ENCODE measurements around the gene TBC1D23.
"Not testable (repeated sequence)": the region's sequence is repeated elsewhere in the genome, so short reads cannot be mapped to it uniquely, and the experiment has no call there.

Gene TBC1D23

DNA sequence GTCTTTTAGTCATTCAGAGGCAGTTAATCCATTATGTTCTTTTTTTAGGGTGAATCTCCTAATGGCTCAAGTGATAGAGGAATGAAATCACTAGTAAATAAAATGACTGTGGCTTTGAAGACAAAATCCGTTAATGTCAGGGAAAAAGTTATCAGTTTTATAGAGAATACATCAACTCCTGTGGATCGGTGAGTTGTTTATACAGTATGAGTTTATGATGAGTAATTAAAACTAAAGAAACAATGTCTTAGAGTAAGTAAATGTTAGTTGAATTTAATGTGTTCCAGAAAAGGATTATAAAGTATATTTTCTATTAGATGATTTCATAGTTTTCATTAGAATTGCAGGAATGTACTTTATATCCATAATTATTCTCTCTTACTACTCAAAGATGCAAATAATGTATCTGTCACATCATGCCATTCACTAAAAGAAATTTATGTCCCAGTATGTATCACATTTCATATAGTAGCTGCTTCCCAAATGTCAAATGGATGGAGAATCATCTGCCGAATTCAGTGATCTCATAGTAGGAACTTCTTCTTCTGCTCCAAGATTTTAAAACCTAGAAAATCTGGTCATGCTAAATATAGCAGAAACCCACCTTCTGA lies 49.7 kb downstream of the TBC1D23 start:
- TF ChIP-seq, protein P1, sequence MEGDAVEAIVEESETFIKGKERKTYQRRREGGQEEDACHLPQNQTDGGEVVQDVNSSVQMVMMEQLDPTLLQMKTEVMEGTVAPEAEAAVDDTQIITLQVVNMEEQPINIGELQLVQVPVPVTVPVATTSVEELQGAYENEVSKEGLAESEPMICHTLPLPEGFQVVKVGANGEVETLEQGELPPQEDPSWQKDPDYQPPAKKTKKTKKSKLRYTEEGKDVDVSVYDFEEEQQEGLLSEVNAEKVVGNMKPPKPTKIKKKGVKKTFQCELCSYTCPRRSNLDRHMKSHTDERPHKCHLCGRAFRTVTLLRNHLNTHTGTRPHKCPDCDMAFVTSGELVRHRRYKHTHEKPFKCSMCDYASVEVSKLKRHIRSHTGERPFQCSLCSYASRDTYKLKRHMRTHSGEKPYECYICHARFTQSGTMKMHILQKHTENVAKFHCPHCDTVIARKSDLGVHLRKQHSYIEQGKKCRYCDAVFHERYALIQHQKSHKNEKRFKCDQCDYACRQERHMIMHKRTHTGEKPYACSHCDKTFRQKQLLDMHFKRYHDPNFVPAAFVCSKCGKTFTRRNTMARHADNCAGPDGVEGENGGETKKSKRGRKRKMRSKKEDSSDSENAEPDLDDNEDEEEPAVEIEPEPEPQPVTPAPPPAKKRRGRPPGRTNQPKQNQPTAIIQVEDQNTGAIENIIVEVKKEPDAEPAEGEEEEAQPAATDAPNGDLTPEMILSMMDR (IDR thresholded peaks at IDR 0.05; ENCODE audit: low read depth, low read length), result no peak
- DNase-seq (ENCODE audit: low read depth in 2 of 2), result no peak
- no peak overlapping the region for H3K4me3 ChIP-seq (replicated peaks in 1 of 2; ENCODE audit: low read depth in 2 of 2, low read length in 2 of 2)

DNA sequence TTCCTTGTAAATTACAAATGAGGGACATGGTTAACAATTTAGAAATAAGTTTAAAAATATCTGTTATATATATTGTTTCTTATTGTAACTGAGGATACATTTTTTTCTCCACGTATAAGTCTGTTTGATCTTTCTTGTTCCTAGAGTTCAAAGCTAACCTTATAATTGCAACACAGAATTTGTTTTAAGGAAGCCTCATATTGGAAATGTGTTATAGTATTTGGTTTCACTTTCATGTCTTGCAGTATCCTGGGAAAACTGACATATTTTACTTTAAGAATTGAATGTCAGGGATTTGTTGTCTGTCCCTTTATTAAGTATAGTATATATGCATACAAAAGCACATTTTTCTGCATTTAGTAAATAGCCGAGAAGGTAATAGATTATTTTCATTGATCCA lies 50.2 kb downstream of the TBC1D23 start:
- H3K4me3 ChIP-seq (replicated peaks in 1 of 2; ENCODE audit: low read depth in 2 of 2, low read length in 2 of 2), result no peak overlapping the region
- DNase-seq (ENCODE audit: low read depth in 2 of 2), result no peak
- TF ChIP-seq, protein P1 (IDR thresholded peaks at IDR 0.05; ENCODE audit: low read depth, low read length), result no peak

DNA sequence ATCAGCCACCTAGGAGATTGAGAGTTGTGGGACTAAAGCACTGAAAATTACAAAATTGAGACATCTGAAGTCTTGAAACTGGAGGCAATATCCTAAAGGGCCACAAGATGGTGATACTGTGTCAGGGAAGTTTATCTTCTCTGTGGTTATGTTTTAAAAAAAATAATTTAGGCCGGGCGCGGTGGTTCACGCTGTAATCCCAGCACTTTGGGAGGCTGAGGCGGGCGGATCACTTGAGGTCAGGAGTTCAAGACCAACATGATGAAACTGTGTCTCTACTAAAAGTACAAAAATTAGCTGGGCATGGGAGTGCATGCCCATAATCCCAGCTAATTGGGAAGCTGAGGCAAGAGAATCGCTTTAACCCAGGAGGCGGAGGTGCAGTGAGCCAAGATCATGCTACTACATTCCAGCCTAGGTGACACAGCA lies 55.9 kb downstream of the TBC1D23 start:
- no peak overlapping the region for H3K4me3 ChIP-seq (replicated peaks in 1 of 2; ENCODE audit: low read depth in 2 of 2, low read length in 2 of 2)
- TF ChIP-seq, protein P1 (IDR thresholded peaks at IDR 0.05; ENCODE audit: low read depth, low read length), result peak; percentile 64
- DNase-seq (ENCODE audit: low read depth in 2 of 2), result peak; percentile 80 to 85

DNA sequence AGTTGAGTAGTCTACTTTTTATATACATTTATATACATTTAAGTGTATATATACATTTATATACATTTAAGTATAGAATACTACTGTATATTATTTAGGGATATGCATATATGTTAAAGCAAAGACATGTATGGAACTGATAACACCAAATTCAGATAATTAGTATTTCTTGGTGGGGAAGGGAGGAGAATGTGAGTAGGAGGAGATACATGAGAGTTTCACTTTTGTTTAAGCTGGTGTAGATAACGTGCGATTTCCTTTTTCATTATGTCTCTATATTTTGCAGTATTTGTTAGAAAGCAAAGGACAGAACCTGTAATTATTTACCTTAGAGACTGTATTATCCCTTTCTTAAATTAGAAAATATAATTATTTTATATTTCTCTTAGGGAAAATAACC lies 57.1 kb downstream of the TBC1D23 start:
- no peak for DNase-seq (ENCODE audit: low read depth in 2 of 2)
- TF ChIP-seq, protein P1 (IDR thresholded peaks at IDR 0.05; ENCODE audit: low read depth, low read length), result no peak
- no peak overlapping the region for H3K4me3 ChIP-seq (replicated peaks in 1 of 2; ENCODE audit: low read depth in 2 of 2, low read length in 2 of 2)

DNA sequence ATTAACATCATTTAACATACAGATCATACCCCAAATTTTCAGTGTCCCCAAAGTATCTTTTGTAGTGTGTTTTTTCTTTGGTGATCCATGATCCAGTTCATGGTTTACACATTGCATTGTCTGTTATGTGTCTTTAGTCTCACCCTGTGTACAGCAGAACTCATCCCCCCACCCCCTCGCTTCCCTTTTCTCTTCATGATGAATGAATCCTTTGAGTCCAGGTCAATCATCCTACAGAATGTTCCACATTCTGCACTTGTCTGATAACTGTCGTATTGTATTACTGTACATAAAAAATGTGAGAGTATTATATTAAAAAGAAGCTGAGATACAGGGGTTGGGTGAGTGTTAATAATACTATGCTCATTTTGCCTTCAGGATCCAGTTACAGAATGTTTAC lies 59.2 kb downstream of the TBC1D23 start:
- no peak overlapping the region for H3K4me3 ChIP-seq (replicated peaks in 1 of 2; ENCODE audit: low read depth in 2 of 2, low read length in 2 of 2)
- TF ChIP-seq, protein P1 (IDR thresholded peaks at IDR 0.05; ENCODE audit: low read depth, low read length), result no peak
- DNase-seq (ENCODE audit: low read depth in 2 of 2), result no peak

DNA sequence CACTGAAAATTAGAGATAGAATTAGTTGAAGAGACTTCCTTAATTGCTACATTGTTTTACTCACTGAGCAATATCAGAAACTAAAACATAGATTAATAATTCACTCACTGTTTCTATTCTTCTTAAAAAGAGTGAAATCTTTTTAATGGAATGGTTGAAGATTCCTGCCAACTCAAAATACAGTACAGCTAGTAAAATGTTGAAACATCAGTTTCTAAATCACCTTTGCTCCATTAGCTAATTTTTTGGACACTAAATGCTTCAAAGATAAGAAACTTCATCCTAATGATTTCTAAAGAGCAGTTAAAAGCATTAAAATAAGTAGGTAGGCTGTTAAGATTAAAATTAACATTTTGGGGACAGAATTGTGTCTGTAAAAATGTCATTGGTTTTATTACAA lies 63.3 kb downstream of the TBC1D23 start:
- TF ChIP-seq, protein P1 (IDR thresholded peaks at IDR 0.05; ENCODE audit: low read depth, low read length), result no peak
- DNase-seq (ENCODE audit: low read depth in 2 of 2), result no peak
- H3K4me3 ChIP-seq (replicated peaks in 1 of 2; ENCODE audit: low read depth in 2 of 2, low read length in 2 of 2), result no peak overlapping the region

DNA sequence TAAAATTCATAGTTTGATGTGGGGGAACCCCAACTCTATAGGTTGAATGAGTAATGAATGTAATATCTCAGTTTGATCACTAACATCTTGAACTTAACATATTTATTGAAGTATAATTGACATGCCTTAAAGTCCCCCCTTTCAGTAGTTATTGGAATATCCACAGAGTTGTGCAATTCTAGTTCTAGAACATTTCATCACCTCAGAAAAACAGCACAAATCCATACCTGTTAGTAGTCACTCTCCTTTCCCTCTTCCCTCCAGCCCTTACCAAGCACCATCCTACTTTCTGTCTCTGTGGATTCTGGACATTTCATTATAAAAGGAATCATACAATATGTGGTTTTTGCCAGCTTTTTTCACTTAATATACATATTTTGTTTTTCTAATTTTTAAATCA lies 65.0 kb downstream of the TBC1D23 start:
- TF ChIP-seq, protein P1 (IDR thresholded peaks at IDR 0.05; ENCODE audit: low read depth, low read length), result no peak
- peak in 1 of 2 donors; percentile 7 for DNase-seq (ENCODE audit: low read depth in 2 of 2)
- no peak overlapping the region for H3K4me3 ChIP-seq (replicated peaks in 1 of 2; ENCODE audit: low read depth in 2 of 2, low read length in 2 of 2)

DNA sequence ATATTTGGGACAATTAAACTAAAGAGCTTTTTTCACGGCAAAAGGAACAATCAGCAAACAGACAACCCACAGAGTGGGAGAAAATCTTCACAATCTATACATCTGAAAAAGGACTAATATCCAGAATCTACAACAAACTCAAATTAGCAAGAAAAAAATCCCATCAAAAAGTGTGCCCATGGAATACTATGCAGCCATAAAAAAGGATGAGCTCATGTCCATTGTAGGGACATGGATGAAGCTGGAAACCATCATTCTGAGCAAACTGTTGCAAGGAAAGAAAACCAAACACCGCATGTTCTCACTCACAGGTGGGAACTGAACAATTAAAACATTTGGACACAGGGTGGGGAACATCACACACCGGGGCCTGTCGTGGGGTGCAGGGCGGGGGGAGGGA lies 66.6 kb downstream of the TBC1D23 start:
- H3K4me3 ChIP-seq (replicated peaks in 1 of 2; ENCODE audit: low read depth in 2 of 2, low read length in 2 of 2); DNase-seq (ENCODE audit: low read depth in 2 of 2): not testable (repeated sequence)
